Hematopoietic multipotent progenitor cell treated with erythropoietin and hydrocortisone succinate and interleukin-3 and kit ligand, for 15 days (in vitro differentiated cells): ENCODE data around the gene CTRB2.
"Not testable (repeated sequence)": the region's sequence is repeated elsewhere in the genome, so short reads cannot be mapped to it uniquely, and the experiment has no call there.

Experiments
- DNase-seq: peaks from one replicate; pipeline ENCODE4 v3.0.0-alpha.2; 2015; ENCODE audit warnings: low spot score

CTRB2 gene

GRCh38 chr16:75226550-75227360 is 19.8 kb upstream of the CTRB2 start:
- DNase-seq = no peak

- DNase-seq = no peak
Measured at GRCh38 chr16:75225678-75226515, 18.9 kb upstream of the CTRB2 start.

- DNase-seq = no peak
Measured at GRCh38 chr16:75225092-75225491, 18.1 kb upstream of the CTRB2 start.

- no peak for DNase-seq
Measured at GRCh38 chr16:75224306-75225082, 17.5 kb upstream of the CTRB2 start.

GRCh38 chr16:75223129-75223528 is 16.2 kb upstream of the CTRB2 start:
- not testable (repeated sequence) for DNase-seq

GRCh38 chr16:75222271-75222783 is 15.4 kb upstream of the CTRB2 start:
- DNase-seq = no peak

GRCh38 chr16:75219838-75220237 is 12.9 kb upstream of the CTRB2 start:
- DNase-seq = no peak

- no peak for DNase-seq
Measured at GRCh38 chr16:75219088-75219487, 12.1 kb upstream of the CTRB2 start.

- DNase-seq = no peak
Measured at GRCh38 chr16:75218256-75219076, 11.5 kb upstream of the CTRB2 start, which contains the start of gene CTRB1. CTRB1 (plus strand) TSS chr16:75218988; CDS start chr16:75219008, 20 bp downstream.

GRCh38 chr16:75217389-75217851 is 10.5 kb upstream of the CTRB2 start:
- DNase-seq = no peak

GRCh38 chr16:75216576-75216975 is 9.6 kb upstream of the CTRB2 start:
- no peak for DNase-seq

GRCh38 chr16:75216127-75216526 is 9.2 kb upstream of the CTRB2 start:
- DNase-seq = no peak

GRCh38 chr16:75211286-75211685 is 4.3 kb upstream of the CTRB2 start:
- not testable (repeated sequence) for DNase-seq

GRCh38 chr16:75209944-75210343 is 3.0 kb upstream of the CTRB2 start:
- no peak for DNase-seq

GRCh38 chr16:75209514-75209913 is 2.6 kb upstream of the CTRB2 start:
- not testable (repeated sequence) for DNase-seq

- DNase-seq = no peak
Measured at GRCh38 chr16:75208861-75209505, 2.0 kb upstream of the CTRB2 start.

GRCh38 chr16:75208242-75208825 is 1.4 kb upstream of the CTRB2 start:
- DNase-seq = no peak

- no peak for DNase-seq
Measured at GRCh38 chr16:75207831-75208230, 870 bp upstream of the CTRB2 start.

- not testable (repeated sequence) for DNase-seq
Measured at GRCh38 chr16:75205961-75206748, 806 bp downstream of the CTRB2 start.
